ENCODE measurements around the gene LTB4R.
A peak's percentile ranks its signal among the peaks of the same experiment; 100 is the strongest.
"Not testable (repeated sequence)": the region's sequence is repeated elsewhere in the genome, so short reads cannot be mapped to it uniquely, and the experiment has no call there.

Gene LTB4R

DNA sequence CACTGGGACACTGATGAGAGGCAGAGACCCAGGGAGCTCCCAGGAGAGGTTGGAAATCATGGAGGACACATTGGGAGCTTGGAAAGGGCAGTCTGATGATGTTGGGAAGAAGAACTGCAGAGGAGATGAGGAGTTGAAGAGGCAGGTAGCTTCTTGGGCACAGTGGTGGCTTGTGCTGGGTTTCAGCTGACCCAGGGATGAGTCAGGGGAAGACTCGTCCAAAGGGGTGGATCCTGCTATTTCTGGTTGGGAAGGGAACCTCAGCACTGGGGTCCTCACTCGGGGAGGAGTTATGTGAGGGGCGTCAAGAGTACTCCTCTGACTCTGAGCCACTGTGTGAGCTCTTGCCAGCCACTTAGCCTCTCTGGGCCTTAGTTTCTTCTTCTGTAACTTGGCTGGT, 12.0 kb downstream of the LTB4R start:
- DNase-seq, result no peak

DNA sequence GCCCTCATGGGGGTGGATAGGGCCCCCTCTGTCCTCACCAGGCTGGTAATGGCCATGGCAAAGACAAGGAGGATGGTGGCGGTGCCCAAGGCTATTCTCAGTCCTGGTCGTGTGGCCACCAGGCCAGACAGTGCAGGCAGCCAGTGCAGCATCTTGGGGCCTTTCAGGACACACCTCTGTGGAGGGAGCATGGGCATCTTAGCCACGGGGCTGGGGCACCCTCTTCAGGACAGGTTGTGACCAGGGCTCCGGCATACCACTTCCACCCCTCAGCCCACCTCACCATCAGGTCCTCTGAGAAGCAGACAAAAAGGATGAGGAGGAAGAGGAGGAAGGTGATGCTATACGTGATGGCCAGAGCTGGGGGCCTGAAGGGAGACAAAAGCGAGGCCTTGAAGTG, 12.7 kb downstream of the LTB4R start:
- no peak for DNase-seq

DNA sequence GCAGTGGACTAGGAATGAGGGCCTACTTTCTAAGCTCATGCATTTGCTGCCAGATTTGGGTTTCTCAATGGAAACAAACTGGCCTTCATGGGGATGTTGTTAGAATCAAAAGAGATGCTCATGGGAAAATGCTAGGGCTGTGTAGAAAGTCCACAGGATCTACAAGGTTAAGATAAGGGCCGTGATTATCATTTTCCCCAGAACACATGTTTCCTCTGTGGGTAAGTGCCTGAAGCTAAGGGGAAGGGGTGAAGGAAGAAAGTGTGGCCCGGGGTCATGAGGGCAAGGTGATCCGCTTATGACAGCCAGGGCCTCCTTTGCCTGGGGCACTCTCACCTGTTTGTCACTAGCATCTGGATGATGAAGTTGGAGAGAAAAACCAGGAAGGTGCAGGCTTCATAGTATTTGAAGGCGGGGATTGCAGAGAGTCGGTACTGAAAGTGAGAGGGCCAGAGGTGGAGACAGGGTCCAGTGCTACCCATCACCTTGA, 13.8 kb downstream of the LTB4R start:
- no peak for DNase-seq

DNA sequence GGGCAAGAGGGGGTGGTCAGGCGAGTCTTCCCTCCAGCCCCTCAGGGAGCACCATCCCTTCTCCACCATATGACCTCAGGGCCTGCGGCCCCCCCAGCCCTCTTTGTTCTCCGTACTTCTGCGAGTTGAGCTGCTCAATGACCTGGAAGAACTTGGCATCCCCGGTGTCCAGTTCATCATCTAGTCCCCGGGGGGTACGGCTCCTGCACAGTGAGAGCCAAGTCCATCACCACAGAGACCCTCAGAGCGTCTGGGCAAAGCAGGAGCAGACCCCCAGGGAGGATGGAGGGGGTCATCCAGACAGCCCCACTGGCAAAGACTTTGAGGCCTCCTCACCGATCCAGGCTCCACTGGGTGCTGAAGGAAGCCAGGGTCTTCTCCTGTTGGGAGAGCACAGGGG, 14.7 kb downstream of the LTB4R start:
- no peak for DNase-seq

DNA sequence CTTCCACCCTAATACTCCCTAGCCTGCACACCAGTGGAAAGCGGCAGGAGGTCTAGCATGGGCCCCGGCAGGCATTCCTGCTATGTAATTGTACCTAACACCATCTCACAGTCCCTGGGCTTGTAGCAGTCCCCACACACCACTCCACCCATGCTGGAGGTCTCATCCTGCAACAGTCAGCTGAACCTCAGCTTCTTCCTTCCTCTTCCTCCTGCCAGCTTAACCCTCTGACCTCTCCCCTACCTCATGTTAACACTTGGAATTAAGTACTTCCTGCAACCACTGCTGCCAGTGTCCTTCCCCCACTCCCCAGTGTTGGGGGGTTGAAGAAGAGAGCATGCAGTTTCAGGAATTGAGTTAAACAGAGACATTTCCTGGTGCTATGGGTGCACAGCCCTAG, 16.0 kb downstream of the LTB4R start:
- DNase-seq, result no peak

DNA sequence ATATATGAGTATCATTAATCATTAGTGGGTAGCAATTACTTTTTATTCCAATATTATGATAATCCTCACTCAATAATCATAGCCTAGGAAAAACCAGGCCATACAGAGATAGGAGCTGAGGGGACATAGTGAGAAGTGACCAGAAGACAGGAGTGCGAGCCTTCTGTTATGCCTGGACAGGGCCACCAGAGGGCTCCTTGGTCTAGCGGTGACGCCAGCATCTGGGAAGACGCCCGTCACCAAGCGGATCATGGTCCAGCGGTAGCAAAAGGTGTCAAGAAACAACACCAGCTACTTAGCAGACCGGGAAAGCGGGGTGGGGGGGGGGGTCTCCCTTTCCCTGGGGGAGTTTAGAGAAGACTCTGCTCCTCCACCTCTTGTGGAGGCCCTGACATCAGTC, 16.6 kb downstream of the LTB4R start:
- not testable (repeated sequence) for DNase-seq

DNA sequence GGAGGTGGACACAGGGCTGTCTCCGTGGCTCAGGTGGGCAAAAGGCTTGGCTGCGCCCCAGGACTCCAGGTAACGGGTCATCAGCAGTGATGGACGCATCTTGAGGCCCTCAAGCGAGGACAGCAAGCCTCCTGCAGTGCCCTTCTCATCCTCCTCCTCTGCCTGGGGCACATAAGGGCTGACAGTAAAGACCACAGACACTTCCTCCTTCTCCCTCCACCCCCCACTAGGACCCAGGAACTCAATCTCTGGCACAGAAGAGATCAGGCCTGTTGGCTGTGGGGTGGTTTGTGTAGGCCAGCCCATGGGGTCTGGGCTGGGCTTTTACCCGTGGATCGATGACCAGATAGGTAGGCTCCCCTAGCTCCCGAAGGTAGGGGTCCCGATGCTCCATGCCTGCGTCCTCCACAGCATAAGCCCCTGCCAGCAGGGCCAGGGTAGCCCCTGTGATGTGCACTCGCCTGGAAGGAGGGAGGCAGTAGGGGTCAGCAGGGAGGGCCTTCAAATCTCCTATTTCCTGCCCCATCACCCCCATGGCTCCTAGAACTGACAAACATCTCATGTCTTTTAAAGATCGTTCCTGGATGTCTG, 17.9 kb downstream of the LTB4R start:
- DNase-seq, result no peak

DNA sequence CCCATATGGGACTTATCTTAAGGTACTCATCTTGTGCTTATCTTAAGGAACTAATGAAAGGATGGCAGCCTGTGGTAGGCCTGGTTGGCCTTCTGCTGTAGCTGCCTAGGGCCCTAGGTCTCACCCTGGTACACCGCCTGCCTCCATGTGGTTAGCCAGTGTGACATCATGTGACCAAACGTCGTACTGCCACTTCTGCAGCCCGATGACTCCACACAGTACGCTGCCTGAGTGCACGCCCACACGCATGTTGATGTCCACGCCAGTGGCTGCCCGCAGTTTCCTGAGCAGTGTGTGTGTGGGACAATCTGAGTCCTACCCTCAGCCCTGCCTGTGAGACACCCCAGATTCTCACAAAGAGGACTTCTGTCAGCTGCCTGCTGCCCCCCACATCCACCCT, 18.4 kb downstream of the LTB4R start:
- DNase-seq, result no peak

DNA sequence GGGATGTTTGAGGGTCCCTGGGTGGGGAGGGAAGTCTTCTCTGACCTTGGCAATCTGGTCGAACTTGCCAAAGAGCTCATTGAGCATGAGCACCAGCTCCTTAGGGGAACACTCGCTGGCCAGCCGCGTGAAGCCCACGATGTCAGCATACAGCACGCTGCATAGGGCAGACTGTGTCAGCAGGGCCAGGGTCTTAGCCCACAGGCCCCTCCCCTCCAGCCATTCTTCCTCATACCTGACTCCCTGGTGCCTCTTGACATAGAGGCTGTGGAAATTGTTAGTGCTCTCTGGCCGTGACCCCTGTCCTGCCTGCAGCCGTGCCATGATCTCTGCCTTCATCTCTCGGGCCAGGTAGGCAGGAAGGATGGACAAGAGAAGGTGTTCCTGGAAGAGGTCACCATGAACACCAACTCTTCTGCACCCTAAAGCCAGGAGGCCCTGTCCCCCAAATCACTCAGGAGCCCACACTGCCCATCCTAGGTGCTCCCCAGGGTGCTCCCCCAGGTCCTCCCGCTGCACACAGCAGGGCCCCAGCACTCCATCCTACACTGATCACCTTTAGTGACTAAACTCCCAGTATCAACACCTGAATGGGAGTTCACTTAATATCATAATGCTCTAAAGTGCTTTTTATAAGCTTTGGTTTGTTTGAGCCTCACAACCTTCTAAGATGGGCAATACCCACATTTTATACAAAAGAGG, 19.8 kb downstream of the LTB4R start:
- DNase-seq, result no peak

DNA sequence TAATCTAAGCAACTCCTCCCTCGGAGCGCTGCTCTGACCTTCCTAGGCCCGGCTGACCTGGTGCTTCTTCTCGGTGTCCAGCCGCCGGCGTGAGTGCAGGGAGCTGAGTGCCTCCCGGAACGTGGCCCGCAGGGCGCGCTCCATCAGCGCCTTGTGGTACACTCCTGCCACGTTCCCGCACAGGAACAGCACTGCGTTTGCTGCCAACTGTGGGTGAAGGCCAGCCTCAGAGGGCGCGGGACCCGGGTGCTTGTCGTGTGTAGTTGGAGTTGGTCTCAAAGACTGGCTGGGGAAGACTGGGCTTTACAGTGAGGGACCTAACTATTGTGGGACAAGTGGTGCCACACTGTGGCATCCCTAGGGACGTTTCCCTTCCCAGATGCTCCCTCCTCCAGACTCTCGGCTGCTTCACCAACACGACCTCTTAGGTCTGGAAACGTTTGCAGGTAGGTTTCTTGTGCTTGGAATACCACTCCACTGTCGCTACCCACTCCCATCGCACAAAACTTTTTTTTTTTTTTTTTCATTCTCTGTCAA, 20.5 kb downstream of the LTB4R start:
- DNase-seq, result no peak

DNA sequence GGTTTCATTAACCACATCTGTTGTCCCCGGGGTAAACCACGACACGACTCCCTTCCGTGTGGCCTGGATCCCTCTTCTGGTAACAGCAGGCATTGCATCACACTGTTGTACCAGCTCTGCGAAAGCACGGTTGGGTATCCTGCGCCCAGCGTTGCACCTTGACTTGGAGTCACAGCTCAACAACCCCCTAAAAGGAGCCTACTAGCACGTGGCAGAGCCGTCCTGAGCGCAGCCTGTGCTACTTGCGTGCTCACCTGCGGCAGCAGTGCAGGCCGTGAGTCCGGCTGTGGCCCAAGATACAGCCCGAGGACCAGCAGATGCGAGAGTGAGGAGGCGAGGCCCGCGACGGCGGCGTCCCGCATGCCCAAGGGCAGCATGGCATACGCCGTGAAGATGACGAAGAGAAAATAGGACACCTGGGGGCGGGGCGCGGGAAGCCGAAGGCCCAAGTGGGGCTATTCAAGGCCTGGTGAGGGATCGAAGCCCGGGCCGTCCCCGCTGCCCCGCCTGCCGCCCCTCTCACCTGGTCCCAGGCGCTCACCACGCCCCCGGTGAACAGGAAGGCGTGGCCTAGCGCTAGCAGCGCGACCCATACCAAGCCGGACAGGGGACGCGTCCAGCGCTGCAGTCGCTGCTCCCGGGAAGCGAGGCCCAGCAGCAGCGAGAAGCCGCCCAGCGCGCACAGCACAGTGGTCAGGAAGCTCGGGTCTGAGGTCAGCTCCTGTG, 21.1 kb downstream of the LTB4R start:
- DNase-seq, result peak; percentile 44

DNA sequence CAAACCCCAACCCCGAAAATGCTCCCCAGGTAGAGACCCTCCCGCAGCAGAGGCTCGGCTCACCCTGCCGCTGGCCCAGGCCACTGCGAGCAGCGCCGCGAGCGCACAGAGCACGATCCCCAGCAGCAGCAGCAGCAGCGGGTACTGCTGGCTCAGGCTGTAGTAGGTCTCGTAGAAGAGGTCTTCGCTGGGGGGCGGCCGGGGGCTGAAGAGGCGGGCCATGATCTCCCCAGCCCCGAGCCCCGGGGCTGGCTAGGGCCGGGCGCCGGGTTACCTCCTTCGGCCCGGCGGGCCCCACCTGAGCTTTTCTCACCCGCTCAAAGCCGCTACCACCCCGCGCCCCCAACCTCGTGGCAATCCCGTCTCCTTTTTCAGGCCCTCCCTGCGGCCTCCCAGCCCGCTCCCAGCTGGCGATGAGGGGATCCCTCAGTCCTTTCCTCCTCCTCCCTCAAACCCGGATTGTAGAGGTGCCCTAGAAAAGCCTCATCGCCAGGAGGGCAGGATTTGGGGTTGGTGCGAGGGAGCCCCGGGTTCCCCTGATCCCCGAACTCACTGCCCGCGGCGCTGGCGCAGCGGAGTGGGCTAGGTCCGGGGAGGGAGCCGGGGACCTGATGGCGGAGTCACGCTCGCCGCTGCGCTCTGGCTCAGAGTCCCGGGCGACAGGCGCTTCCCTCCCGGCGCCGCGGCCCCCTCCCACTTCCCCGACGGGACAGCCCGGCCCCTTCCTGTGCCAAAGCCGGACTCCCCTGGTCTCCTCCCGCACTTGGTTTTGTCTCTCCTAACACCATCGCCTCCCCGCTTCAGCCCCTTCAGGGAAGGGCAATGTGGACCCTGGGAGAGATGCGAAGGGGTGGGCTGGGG, 23.4 kb downstream of the LTB4R start, which contains the start of gene ADCY4:
TSS of gene ADCY4 (minus strand) at position 641 of the 861 bp plus-strand sequence. CDS start at position 222, 419 bp downstream.
- no peak for DNase-seq

DNA sequence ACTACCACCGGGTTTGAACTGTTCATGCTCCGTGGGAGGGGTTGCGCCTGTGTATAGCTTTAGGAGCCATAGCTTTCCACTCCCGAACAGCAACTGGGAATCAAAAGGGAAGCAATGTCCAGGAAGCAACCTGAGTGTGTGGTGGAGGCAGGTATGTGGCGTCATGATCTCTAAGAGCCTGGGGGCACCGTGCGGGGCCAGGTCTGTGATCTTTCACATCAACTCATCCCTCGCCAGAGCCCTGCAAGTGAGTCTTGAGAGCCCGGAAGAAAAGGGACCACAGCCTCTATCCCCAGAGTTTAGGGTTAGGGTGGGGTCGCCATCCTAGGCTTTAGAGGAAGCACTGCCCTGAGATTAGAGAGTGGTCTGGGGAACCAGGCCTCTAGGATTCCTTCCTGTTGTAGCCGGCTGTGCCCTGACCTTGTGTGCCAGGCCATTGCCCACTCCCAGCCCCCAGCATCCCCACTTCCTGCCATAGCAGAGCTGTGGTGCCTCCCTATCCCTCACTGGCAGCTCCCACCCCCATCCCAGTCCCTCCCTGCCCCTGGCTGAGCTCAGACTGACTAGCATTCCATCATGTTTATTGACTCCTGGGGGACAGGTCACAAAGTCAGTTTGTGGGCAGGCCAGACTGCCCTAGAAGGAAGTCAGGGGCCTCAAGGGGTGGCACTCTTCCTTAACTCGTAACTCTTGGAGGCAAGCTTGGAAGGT, 24.3 kb downstream of the LTB4R start:
- DNase-seq, result no peak

DNA sequence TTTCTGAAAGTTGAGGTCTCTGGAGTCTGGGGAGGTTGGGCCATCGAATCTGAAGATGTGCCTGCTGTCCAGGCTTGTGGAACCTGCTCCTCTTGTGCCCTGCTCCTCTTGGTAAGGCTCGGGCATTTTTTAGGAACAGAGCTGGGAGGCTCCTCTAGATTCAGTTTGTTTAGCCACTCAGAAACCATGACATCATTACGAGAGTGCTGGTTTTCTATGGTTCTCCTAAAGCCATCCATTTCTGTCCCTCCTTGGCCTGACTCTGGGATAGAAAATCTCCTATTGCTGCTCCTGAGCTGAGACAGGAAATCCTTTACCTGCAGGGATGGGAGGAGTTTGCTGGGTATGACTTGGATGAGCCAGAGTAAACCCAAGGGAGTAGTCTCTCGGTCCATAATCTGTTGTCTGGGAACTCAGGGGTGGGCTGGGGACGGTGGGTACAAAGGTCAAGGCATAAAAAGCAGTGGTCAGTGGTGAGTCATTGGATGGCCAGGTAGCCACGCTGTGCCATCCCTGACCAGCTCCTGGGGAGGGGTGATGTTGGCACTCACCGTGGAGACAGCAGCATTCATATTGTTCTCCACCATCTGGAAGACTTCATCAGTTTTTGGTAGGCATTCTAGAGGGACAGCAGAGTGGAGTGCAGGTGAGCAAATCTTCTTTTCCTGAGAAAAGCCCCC, 26.0 kb downstream of the LTB4R start:
- DNase-seq, result no peak

DNA sequence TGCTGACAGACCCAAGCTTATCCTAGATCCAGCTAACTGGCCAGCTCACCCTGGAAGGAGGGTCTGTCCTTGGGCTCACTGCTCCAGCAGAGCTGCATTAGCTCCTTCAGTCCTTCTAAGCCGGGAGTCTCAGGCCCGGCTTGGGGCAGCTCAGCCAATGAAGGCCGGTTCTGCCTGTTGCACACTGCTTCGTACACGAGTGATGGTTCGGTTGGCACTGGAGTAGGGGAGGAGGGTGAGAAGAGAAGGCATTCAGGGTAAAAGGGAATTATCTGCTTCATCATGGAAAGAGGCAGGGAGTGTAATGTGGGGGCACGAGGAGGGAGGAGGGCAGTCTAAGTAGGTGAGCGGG, 26.5 kb downstream of the LTB4R start:
- DNase-seq, result no peak

DNA sequence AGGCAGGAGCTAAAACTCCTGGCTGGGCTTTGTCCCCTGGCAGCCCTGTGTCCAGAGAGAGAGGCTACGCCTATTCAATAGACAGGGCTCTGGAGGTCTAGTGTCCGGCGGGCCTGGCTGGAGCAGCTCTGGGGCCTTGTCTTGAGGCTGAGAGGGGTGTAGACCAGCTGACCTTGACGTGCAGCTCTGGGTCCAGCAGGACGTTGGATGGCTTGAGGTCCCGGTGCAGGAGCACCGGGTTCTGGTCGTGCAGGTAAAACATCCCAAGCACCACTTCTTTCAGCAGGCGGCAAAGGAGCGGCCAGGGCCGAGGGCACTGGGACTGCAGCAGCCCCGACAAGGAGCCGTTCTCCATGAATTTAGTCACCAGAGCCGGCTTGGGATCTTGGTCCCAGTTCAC, 27.5 kb downstream of the LTB4R start:
- DNase-seq, result no peak

DNA sequence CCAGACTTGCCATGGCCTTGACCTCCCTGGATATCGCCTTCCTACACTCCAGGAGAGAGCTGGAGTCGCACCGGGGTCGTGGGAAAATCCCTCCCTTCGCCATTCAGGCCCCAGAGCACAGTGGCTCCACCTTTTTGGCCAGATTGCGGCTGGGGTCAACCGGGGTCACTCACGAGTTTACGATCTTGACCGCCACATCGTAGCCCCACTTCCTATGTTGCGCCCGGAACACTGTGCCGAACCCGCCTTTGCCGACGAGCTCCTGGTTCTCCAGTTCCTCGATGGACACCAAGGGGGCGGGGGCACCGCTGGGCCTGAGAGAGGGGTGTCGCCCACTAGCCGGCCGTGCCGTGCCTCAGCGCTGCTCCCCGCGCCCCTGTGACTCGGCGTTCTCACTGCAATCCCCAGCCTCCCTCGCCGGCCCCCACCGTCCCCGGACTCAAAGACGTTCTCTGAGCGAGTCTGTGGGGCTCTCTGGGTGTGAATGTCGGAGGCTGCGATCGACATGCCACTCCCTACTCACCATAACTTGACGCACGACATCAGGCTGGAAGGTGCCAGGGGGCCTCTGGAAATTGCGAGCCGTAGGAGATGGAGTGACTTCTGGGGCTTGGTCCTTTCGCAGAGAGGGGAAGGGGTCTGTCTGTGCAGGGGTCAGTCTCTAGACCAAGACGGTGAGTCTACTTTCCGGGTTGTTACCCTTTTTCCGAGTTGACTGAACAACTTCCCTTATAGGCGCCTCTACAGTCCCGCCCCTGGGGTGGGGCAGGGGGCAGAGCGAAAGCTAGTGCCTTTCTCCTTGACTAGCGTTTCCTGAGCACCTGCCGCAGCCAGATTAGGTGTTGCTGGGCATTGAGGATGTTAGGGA, 28.2 kb downstream of the LTB4R start, which contains the start of gene RIPK3:
TSS of gene RIPK3 (minus strand) at position 708 of the 868 bp plus-strand sequence. CDS start at position 543, 165 bp downstream.
- DNase-seq, result no peak

DNA sequence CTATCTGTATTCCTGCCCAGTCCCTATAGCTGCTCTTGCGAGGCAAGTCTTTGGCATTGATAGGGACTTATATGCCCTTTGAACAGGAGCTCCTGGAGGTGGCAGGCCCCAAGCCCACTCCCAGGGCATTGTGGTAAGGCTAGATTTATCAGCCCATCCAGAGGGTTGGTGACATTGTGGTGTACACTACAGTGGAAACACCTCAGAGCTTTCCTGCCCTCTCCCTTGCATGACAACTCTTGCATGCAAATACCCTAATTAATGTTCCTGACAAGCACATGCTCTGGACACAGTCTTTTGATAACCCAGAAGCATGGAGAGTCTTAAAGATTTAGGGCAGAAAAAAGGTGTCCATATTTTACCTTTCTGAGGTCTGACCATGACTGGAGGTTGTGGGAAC, 29.3 kb downstream of the LTB4R start:
- DNase-seq, result no peak

DNA sequence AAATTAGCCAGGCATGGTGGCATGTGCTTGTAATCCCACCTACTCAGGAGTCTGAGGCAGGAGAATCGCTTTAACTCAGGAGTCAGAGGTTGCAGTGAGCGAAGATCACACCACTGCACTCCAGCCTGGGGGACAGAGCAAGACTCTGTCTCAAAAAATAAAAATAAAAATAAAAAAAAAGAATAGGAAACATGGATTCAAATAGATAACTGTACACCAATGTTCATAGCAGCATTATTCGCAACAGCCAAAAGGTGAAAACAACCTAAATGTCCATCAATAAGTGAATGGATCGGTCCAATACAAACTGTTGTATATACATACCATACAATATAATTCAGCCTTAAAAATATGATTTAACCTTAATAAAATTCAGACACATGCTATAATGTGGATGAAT, 31.6 kb downstream of the LTB4R start:
- DNase-seq, result no peak
